Measurements from ENCODE around the gene STX3. TPM values are rescaled to one million over a fixed set of nuclear protein-coding genes. Genes with fewer than 3 reads are reported as not detected.
A peak's percentile ranks its signal among the peaks of the same experiment; 100 is the strongest.

Gene STX3
- polyA plus RNA-seq, 1 donor from 2014 or later = 21.3 TPM

GRCh38 chr11:59818572-59818971 lies 63.4 kb downstream of the STX3 start:
- no peaks in the 10 kb centered on the region for H3K27me3 ChIP-seq (ENCODE audit: insufficient read depth, low read depth, low read length)
- H3K36me3 ChIP-seq (ENCODE audit: insufficient read depth, low read length) = no peaks in the 10 kb centered on the region
- no peak overlapping the region for H3K4me3 ChIP-seq (ENCODE audit: low read length)
- no peaks in the 10 kb centered on the region for H3F3A ChIP-seq (ENCODE audit: insufficient read depth, low read length, poor library complexity, severe bottlenecking)
- H2AFZ ChIP-seq (ENCODE audit: low read depth, low read length) = no peak overlapping the region
- H3K9me2 ChIP-seq (ENCODE audit: insufficient read depth, low read length) = no peaks in the 10 kb centered on the region
- H3K9me3 ChIP-seq (ENCODE audit: low read length) = no peaks in the 10 kb centered on the region
- no peak overlapping the region for H3K27ac ChIP-seq (ENCODE audit: low read length)
- TF ChIP-seq, protein P1, sequence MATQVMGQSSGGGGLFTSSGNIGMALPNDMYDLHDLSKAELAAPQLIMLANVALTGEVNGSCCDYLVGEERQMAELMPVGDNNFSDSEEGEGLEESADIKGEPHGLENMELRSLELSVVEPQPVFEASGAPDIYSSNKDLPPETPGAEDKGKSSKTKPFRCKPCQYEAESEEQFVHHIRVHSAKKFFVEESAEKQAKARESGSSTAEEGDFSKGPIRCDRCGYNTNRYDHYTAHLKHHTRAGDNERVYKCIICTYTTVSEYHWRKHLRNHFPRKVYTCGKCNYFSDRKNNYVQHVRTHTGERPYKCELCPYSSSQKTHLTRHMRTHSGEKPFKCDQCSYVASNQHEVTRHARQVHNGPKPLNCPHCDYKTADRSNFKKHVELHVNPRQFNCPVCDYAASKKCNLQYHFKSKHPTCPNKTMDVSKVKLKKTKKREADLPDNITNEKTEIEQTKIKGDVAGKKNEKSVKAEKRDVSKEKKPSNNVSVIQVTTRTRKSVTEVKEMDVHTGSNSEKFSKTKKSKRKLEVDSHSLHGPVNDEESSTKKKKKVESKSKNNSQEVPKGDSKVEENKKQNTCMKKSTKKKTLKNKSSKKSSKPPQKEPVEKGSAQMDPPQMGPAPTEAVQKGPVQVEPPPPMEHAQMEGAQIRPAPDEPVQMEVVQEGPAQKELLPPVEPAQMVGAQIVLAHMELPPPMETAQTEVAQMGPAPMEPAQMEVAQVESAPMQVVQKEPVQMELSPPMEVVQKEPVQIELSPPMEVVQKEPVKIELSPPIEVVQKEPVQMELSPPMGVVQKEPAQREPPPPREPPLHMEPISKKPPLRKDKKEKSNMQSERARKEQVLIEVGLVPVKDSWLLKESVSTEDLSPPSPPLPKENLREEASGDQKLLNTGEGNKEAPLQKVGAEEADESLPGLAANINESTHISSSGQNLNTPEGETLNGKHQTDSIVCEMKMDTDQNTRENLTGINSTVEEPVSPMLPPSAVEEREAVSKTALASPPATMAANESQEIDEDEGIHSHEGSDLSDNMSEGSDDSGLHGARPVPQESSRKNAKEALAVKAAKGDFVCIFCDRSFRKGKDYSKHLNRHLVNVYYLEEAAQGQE (IDR thresholded peaks at IDR 0.05; ENCODE audit: borderline replicate concordance) = no peak
- no peak for TF ChIP-seq EP300 (conservative IDR thresholded peaks at IDR 0.05; ENCODE audit: poor library complexity, severe bottlenecking)
- TF ChIP-seq TAF1 (IDR thresholded peaks at IDR 0.05; ENCODE audit: low read depth) = no peak
- no peak for TF ChIP-seq EZH2 (IDR thresholded peaks at IDR 0.05; ENCODE audit: borderline replicate concordance, insufficient read depth, low read length, poor library complexity, severe bottlenecking)
- no peak for TF ChIP-seq POLR2AphosphoS5 (IDR thresholded peaks at IDR 0.05)
- TF ChIP-seq SMC3 (conservative IDR thresholded peaks at IDR 0.05; ENCODE audit: poor library complexity) = no peak
- TF ChIP-seq, protein P2, sequence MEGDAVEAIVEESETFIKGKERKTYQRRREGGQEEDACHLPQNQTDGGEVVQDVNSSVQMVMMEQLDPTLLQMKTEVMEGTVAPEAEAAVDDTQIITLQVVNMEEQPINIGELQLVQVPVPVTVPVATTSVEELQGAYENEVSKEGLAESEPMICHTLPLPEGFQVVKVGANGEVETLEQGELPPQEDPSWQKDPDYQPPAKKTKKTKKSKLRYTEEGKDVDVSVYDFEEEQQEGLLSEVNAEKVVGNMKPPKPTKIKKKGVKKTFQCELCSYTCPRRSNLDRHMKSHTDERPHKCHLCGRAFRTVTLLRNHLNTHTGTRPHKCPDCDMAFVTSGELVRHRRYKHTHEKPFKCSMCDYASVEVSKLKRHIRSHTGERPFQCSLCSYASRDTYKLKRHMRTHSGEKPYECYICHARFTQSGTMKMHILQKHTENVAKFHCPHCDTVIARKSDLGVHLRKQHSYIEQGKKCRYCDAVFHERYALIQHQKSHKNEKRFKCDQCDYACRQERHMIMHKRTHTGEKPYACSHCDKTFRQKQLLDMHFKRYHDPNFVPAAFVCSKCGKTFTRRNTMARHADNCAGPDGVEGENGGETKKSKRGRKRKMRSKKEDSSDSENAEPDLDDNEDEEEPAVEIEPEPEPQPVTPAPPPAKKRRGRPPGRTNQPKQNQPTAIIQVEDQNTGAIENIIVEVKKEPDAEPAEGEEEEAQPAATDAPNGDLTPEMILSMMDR (IDR thresholded peaks at IDR 0.05; ENCODE audit: poor library complexity, severe bottlenecking) = no peak
- TF ChIP-seq RAD21 (conservative IDR thresholded peaks at IDR 0.05) = no peak
- no peak for TF ChIP-seq MXI1 (conservative IDR thresholded peaks at IDR 0.05; ENCODE audit: poor library complexity, severe bottlenecking)
- H3K4me2 ChIP-seq (ENCODE audit: low read length) = no peak overlapping the region
- no peak overlapping the region for H3K9ac ChIP-seq (ENCODE audit: low read length)
- no peaks in the 10 kb centered on the region for H3K79me2 ChIP-seq (replicated peaks; ENCODE audit: insufficient read depth, low read length)
- H4K20me1 ChIP-seq (ENCODE audit: insufficient read depth) = no peaks in the 10 kb centered on the region

- no peaks in the 10 kb centered on the region for H4K20me1 ChIP-seq (ENCODE audit: insufficient read depth)
- no peak overlapping the region for H3K4me2 ChIP-seq (ENCODE audit: low read length)
- no peaks in the 10 kb centered on the region for H3F3A ChIP-seq (ENCODE audit: insufficient read depth, low read length, poor library complexity, severe bottlenecking)
- H3K27ac ChIP-seq (ENCODE audit: low read length) = no peak overlapping the region
- no peaks in the 10 kb centered on the region for H3K9me2 ChIP-seq (ENCODE audit: insufficient read depth, low read length)
- H3K79me2 ChIP-seq (replicated peaks; ENCODE audit: insufficient read depth, low read length) = no peaks in the 10 kb centered on the region
- H3K9ac ChIP-seq (ENCODE audit: low read length) = no peak overlapping the region
- no peaks in the 10 kb centered on the region for H3K9me3 ChIP-seq (ENCODE audit: low read length)
- TF ChIP-seq, protein P1 (IDR thresholded peaks at IDR 0.05; ENCODE audit: borderline replicate concordance) = no peak
- no peak for TF ChIP-seq EP300 (conservative IDR thresholded peaks at IDR 0.05; ENCODE audit: poor library complexity, severe bottlenecking)
- TF ChIP-seq SMC3 (conservative IDR thresholded peaks at IDR 0.05; ENCODE audit: poor library complexity) = peak; percentile 81
- TF ChIP-seq TAF1 (IDR thresholded peaks at IDR 0.05; ENCODE audit: low read depth) = no peak
- TF ChIP-seq EZH2 (IDR thresholded peaks at IDR 0.05; ENCODE audit: borderline replicate concordance, insufficient read depth, low read length, poor library complexity, severe bottlenecking) = no peak
- no peak for TF ChIP-seq POLR2AphosphoS5 (IDR thresholded peaks at IDR 0.05)
- no peak for TF ChIP-seq MXI1 (conservative IDR thresholded peaks at IDR 0.05; ENCODE audit: poor library complexity, severe bottlenecking)
- TF ChIP-seq RAD21 (conservative IDR thresholded peaks at IDR 0.05) = peak; percentile 81
- TF ChIP-seq, protein P2 (IDR thresholded peaks at IDR 0.05; ENCODE audit: poor library complexity, severe bottlenecking) = peak; percentile 77
- no peak overlapping the region for H2AFZ ChIP-seq (ENCODE audit: low read depth, low read length)
- H3K36me3 ChIP-seq (ENCODE audit: insufficient read depth, low read length) = no peaks in the 10 kb centered on the region
- H3K4me3 ChIP-seq (ENCODE audit: low read length) = no peak overlapping the region
- no peaks in the 10 kb centered on the region for H3K27me3 ChIP-seq (ENCODE audit: insufficient read depth, low read depth, low read length)
Measured at GRCh38 chr11:59822989-59823566, 67.9 kb downstream of the STX3 start.

Measured in neural cell (in vitro differentiated cells).